Measurements from ENCODE around the gene ECE1. TPM values are rescaled to one million over a fixed set of nuclear protein-coding genes. Genes with fewer than 3 reads are reported as not detected.

The ECE1 gene
- total and polyA plus RNA-seq, 2 of the 8 experiments (the other 6 are each of a cell fraction or from before 2014, with no cell fraction given), result 21.4 to 36.8 TPM

DNA sequence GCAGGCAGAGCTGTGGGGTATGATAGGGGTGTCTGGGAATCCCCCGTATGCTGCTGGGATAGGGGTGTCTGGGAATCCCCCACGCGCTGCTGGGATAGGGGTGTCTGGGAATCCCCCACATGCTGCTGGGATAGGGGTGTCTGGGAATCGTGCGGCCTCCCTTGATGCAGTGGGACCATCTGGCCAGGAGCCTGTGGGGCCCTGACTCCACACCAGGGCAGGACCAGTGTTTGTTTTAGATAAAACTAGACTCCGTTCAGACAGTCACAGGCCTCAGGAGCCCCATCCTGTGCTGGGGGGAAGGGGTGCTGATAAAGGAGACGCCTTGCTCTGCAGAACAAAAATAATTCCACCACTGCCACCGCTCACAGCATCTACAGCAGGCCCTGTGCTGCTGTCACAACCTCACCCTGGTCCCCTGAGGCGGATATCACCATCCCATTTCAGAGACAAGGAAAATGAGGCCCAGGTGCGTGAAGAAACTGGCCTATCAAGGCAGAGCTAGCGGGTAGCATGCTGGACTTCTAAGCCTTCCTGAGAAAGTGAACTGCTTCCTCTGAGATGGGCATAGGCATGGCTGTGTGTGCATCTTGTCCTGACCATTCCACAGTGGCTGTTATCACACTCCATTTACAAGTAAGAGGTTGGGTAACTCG is 24.0 kb downstream of the ECE1 start:
- no peak for TF ChIP-seq CEBPB (IDR thresholded peaks at IDR 0.05; ENCODE audit: low read depth, low read length)
- no peak for TF ChIP-seq TAF7 (optimal IDR thresholded peaks at IDR 0.05; ENCODE audit: borderline replicate concordance, low read depth, low read length)
- no peak for TF ChIP-seq KDM5A (IDR thresholded peaks at IDR 0.05; ENCODE audit: low read length)
- TF ChIP-seq, protein P1, sequence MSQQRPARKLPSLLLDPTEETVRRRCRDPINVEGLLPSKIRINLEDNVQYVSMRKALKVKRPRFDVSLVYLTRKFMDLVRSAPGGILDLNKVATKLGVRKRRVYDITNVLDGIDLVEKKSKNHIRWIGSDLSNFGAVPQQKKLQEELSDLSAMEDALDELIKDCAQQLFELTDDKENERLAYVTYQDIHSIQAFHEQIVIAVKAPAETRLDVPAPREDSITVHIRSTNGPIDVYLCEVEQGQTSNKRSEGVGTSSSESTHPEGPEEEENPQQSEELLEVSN (IDR thresholded peaks at IDR 0.05), result no peak
- TF ChIP-seq SP2 (IDR thresholded peaks at IDR 0.05; ENCODE audit: low read length), result no peak
- TF ChIP-seq EZH2 (IDR thresholded peaks at IDR 0.05; ENCODE audit: low read depth, low read length, severe bottlenecking), result no peak
- TF ChIP-seq CREB1 (IDR thresholded peaks at IDR 0.05), result no peak
- TF ChIP-seq, protein P2, sequence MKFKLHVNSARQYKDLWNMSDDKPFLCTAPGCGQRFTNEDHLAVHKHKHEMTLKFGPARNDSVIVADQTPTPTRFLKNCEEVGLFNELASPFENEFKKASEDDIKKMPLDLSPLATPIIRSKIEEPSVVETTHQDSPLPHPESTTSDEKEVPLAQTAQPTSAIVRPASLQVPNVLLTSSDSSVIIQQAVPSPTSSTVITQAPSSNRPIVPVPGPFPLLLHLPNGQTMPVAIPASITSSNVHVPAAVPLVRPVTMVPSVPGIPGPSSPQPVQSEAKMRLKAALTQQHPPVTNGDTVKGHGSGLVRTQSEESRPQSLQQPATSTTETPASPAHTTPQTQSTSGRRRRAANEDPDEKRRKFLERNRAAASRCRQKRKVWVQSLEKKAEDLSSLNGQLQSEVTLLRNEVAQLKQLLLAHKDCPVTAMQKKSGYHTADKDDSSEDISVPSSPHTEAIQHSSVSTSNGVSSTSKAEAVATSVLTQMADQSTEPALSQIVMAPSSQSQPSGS (IDR thresholded peaks at IDR 0.05; ENCODE audit: low read length), result no peak
- no peak for TF ChIP-seq TBP (IDR thresholded peaks at IDR 0.05; ENCODE audit: low read depth, low read length)
- no peak for TF ChIP-seq CHD2 (IDR thresholded peaks at IDR 0.05; ENCODE audit: low read length)
- Histone ChIP-seq H3K79me2 (ENCODE audit: control insufficient read depth in 1 of 2, insufficient read depth in 2 of 2, low read length in 2 of 2) (no peaks in the 10 kb centered on the region), H2BK12ac (ENCODE audit: low read depth, low read length) (no peak overlapping the region), H3K14ac (ENCODE audit: insufficient read length) (no peak overlapping the region), H2AK5ac (ENCODE audit: low read depth, low read length) (no peak overlapping the region), H4K8ac (ENCODE audit: extremely low read depth, insufficient read depth, low read length) (no peak overlapping the region), H3K9me3 (ENCODE audit: insufficient read depth in 2 of 2, low read depth in 1 of 2, low read length in 1 of 2) (no peaks in the 10 kb centered on the region), H3K56ac (replicated peaks; ENCODE audit: insufficient read length, low read depth, low read length) (no peak overlapping the region), H4K91ac (replicated peaks; ENCODE audit: insufficient read length, low read length) (no peak overlapping the region), H2BK120ac (replicated peaks; ENCODE audit: low read depth, low read length) (no peak overlapping the region), H3K27ac (ENCODE audit: low read depth, low read length) (no peak overlapping the region), H3K23me2 (ENCODE audit: low read depth, low read length) (no peaks in the 10 kb centered on the region), H3K4ac (replicated peaks; ENCODE audit: insufficient read length, low read depth, low read length) (no peak overlapping the region), H4K5ac (ENCODE audit: insufficient read length, low read depth, low read length) (no peak overlapping the region), H3K27me3 (replicated peaks in 1 of 4; ENCODE audit: control insufficient read depth in 3 of 4, extremely low read depth in 1 of 4, insufficient read depth in 3 of 4, low read length in 3 of 4) (no peaks in the 10 kb centered on the region), H3K4me3 (ENCODE audit: extremely low read depth in 1 of 4, insufficient read depth in 2 of 4, low read depth in 3 of 4, low read length in 4 of 4) (no peak overlapping the region), H2AFZ (ENCODE audit: low read length) (no peak overlapping the region), H3K4me2 (ENCODE audit: insufficient read depth in 1 of 2, low read depth in 2 of 2, low read length in 2 of 2) (no peak overlapping the region), H3K23ac (ENCODE audit: insufficient read length) (no peak overlapping the region), H3K79me1 (ENCODE audit: low read depth, low read length) (no peaks in the 10 kb centered on the region), H3K4me1 (replicated peaks in 1 of 4; ENCODE audit: control insufficient read depth in 3 of 4, insufficient read depth in 4 of 4, low read length in 3 of 4) (peaks cover 0 to 15% (median 7%) of the 10 kb centered on the region in 4 experiments; a peak in 5 of 7 replicates), H4K20me1 (replicated peaks in 1 of 2; ENCODE audit: control insufficient read depth in 1 of 2, insufficient read depth in 2 of 2, low read length in 2 of 2) (no peaks in the 10 kb centered on the region), H3K36me3 (ENCODE audit: control insufficient read depth in 2 of 4, insufficient read depth in 4 of 4, low read length in 3 of 4) (no peaks in the 10 kb centered on the region), H3K18ac (ENCODE audit: extremely low read depth, low read length) (no peak overlapping the region), H2BK5ac (ENCODE audit: low read depth, low read length) (no peak overlapping the region), H3K9ac (replicated peaks in 1 of 4; ENCODE audit: extremely low read depth in 1 of 4, low read depth in 3 of 4, low read length in 3 of 4) (no peak overlapping the region), H2BK15ac (ENCODE audit: low read length) (no peak overlapping the region), H2BK20ac (ENCODE audit: low read length) (no peak overlapping the region)
- ChIA-PET POLR2A (ENCODE audit: partially characterized antibody) (interaction anchor here (1.2 to 1.3 kb wide), 2 partner anchors 11 to 28 kb away, joined by 3 read pairs; no protein-coding TSS in a partner anchor), CTCF (ENCODE audit: partially characterized antibody) (interaction anchor here (1.6 to 10.3 kb wide), 4 partner anchors 16 to 329 kb away, joined by 4 to 167 read pairs (median 74); no protein-coding TSS in a partner anchor)
- no peak for FAIRE-seq
- 89% methylated on average over 11 of the region's 12 CpGs; no CpG with 5 or more reads in 1 of the 2 experiments for WGBS, 2 experiments (ENCODE audit: extremely low coverage in 1 of 2, insufficient coverage in 1 of 2, insufficient read length in 1 of 2, insufficient replicate concordance in 2 of 2, low coverage in 1 of 2, low lambda C conversion rate in 2 of 2, missing lambda C conversion rate in 1 of 2)
- DNase-seq (ENCODE audit: low read depth in 1 of 2, low spot score in 2 of 2), result no peak
